ENCODE results near the gene PRSS22. TPM values are rescaled to one million over a fixed set of nuclear protein-coding genes. Genes with fewer than 3 reads are reported as not detected.

PRSS22 gene
- polyA plus RNA-seq, 1 donor (not counting 4 experiments of a cell fraction or from before 2014, with no cell fraction given), result 2.2 TPM

- no peaks in the 10 kb centered on the region for H3K79me2 ChIP-seq (ENCODE audit: control insufficient read depth, insufficient read depth, low read length)
- no peak overlapping the region for H3K4me2 ChIP-seq (ENCODE audit: control insufficient read depth, extremely low read depth, insufficient read depth, low read depth, low read length)
- no peaks in the 10 kb centered on the region for H3K9me3 ChIP-seq (ENCODE audit: control insufficient read depth, low read depth, low read length)
- H3K9me1 ChIP-seq (ENCODE audit: control insufficient read depth, extremely low read depth, insufficient read depth, low read length), result no peaks in the 10 kb centered on the region
- no peak overlapping the region for H3K9ac ChIP-seq (ENCODE audit: control insufficient read depth, extremely low read depth, insufficient read depth, low read length)
- H3K4me1 ChIP-seq (ENCODE audit: control insufficient read depth, extremely low read depth, insufficient read depth, low read length), result peaks cover 10% of the 10 kb centered on the region
- TF ChIP-seq CTCF (optimal IDR thresholded peaks at IDR 0.05 in 1 of 3, IDR thresholded peaks at IDR 0.05 in 1 of 3, conservative IDR thresholded peaks at IDR 0.05 in 1 of 3; ENCODE audit: extremely low read depth in 1 of 3, insufficient read depth in 2 of 3, low read length in 3 of 3) (no peak), EZH2 (IDR thresholded peaks at IDR 0.05; ENCODE audit: low read length) (no peak)
- H3K4me3 ChIP-seq (ENCODE audit: control insufficient read depth in 2 of 3, extremely low read depth in 1 of 3, insufficient read depth in 2 of 3, low read depth in 1 of 3, low read length in 3 of 3), result no peak overlapping the region
- dilution Hi-C loops (cut with MboI; ENCODE audit: extremely low pct_ligation_motif_present, low sequenced_read_pairs), result no loop called here
- H3K36me3 ChIP-seq (ENCODE audit: control insufficient read depth in 2 of 2, extremely low read depth in 1 of 2, insufficient read depth in 2 of 2, low read length in 2 of 2), result no peaks in the 10 kb centered on the region
- FAIRE-seq (no peak), DNase-seq (ENCODE audit: low read depth, low spot score) (no peak)
- no peak overlapping the region for H2AFZ ChIP-seq (ENCODE audit: control insufficient read depth, low read length)
- no peaks in the 10 kb centered on the region for H3K27me3 ChIP-seq (ENCODE audit: control insufficient read depth, extremely low read depth, insufficient read depth, low read length)
- no peak overlapping the region for H3K27ac ChIP-seq (ENCODE audit: control insufficient read depth, insufficient read depth, low read length)
- H4K20me1 ChIP-seq (ENCODE audit: control insufficient read depth, extremely low read depth, insufficient read depth, low read length), result no peaks in the 10 kb centered on the region
Measured at GRCh38 chr16:2865651-2866050, 7.7 kb upstream of the PRSS22 start.

- Histone ChIP-seq H3K79me2 (ENCODE audit: control insufficient read depth, insufficient read depth, low read length) (no peaks in the 10 kb centered on the region), H3K9ac (ENCODE audit: control insufficient read depth, extremely low read depth, insufficient read depth, low read length) (no peak overlapping the region), H3K4me1 (ENCODE audit: control insufficient read depth, extremely low read depth, insufficient read depth, low read length) (peaks cover 20% of the 10 kb centered on the region), H3K9me1 (ENCODE audit: control insufficient read depth, extremely low read depth, insufficient read depth, low read length) (no peaks in the 10 kb centered on the region), H2AFZ (ENCODE audit: control insufficient read depth, low read length) (no peak overlapping the region), H3K27me3 (ENCODE audit: control insufficient read depth, extremely low read depth, insufficient read depth, low read length) (no peaks in the 10 kb centered on the region), H3K27ac (ENCODE audit: control insufficient read depth, insufficient read depth, low read length) (no peak overlapping the region), H3K36me3 (ENCODE audit: control insufficient read depth in 2 of 2, extremely low read depth in 1 of 2, insufficient read depth in 2 of 2, low read length in 2 of 2) (no peaks in the 10 kb centered on the region), H3K4me3 (ENCODE audit: control insufficient read depth in 2 of 3, extremely low read depth in 1 of 3, insufficient read depth in 2 of 3, low read depth in 1 of 3, low read length in 3 of 3) (no peak overlapping the region), H3K4me2 (ENCODE audit: control insufficient read depth, extremely low read depth, insufficient read depth, low read depth, low read length) (no peak overlapping the region), H4K20me1 (ENCODE audit: control insufficient read depth, extremely low read depth, insufficient read depth, low read length) (no peaks in the 10 kb centered on the region), H3K9me3 (ENCODE audit: control insufficient read depth, low read depth, low read length) (no peaks in the 10 kb centered on the region)
- dilution Hi-C loops (cut with MboI; ENCODE audit: extremely low pct_ligation_motif_present, low sequenced_read_pairs), result no loop called here
- DNase-seq (ENCODE audit: low read depth, low spot score) (no peak), FAIRE-seq (peak; percentile 29)
- no peak for TF ChIP-seq CTCF (optimal IDR thresholded peaks at IDR 0.05 in 1 of 3, IDR thresholded peaks at IDR 0.05 in 1 of 3, conservative IDR thresholded peaks at IDR 0.05 in 1 of 3; ENCODE audit: extremely low read depth in 1 of 3, insufficient read depth in 2 of 3, low read length in 3 of 3)
- no peak for TF ChIP-seq EZH2 (IDR thresholded peaks at IDR 0.05; ENCODE audit: low read length)
Measured at GRCh38 chr16:2860826-2861567, 3.0 kb upstream of the PRSS22 start.
